Tibial nerve (tissue), 4 donors: ENCODE results near the gene ATP8A2. TPM values are rescaled to one million over a fixed set of nuclear protein-coding genes. Genes with fewer than 3 reads are reported as not detected.

Experiments
- DNase-seq, 2 donors: peaks; one replicate each; pipeline ENCODE4 v3.0.0-alpha.2; 2019; ENCODE audit warnings: low spot score in 2 of 2
- H3K27ac ChIP-seq, 4 donors: fragments of 200-600 bp; sonication (generic) in 3 of 4; one replicate each; pipeline ENCODE4 v1.5.1; 2017 to 2019; ENCODE audit warnings: mild to moderate bottlenecking in 1 of 4
- H3K27me3 ChIP-seq, 2 donors: fragments of 200-600 bp; sonication (generic) in 1 of 2; one replicate each; pipeline versions ENCODE4 v1.5.1 to v1.6.0; 2017 to 2019
- H3K36me3 ChIP-seq, 3 donors: fragments of 200-600 bp; sonication (generic); one replicate each; pipeline ENCODE4 v1.5.1; 2018 to 2019
- H3K4me1 ChIP-seq, 4 donors: fragments of 200-600 bp; sonication (generic) in 3 of 4; one replicate each; pipeline ENCODE4 v1.5.1; 2017 to 2019
- H3K4me3 ChIP-seq, 4 donors: fragments of 200-600 bp; sonication (generic) in 3 of 4; one replicate each; pipeline ENCODE4 v1.5.1; 2017 to 2019; ENCODE audit warnings: mild to moderate bottlenecking in 1 of 4, moderate library complexity in 1 of 4
- H3K9me3 ChIP-seq, 4 donors: fragments of 200-600 bp; sonication (generic) in 3 of 4; one replicate each; pipeline ENCODE4 v1.5.1; 2017 to 2019
- CTCF ChIP-seq, 5 experiments: fragments of 200-600 bp in 3 of 5; fragments of 450-650 bp in 2 of 5; sonication (generic) in 3 of 5; IDR thresholded peaks; one replicate each; pipeline ENCODE4 v1.5.1; 2016 to 2019; ENCODE audit warnings: antibody characterized with exemption in 5 of 5, mild to moderate bottlenecking in 3 of 5, moderate library complexity in 2 of 5
- EP300 ChIP-seq, 2 donors: sonication (generic); formaldehyde crosslinking; IDR thresholded peaks; one replicate each; pipeline ENCODE4 v1.6.1; 2017; ENCODE audit warnings: antibody characterized with exemption in 2 of 2, mild to moderate bottlenecking in 1 of 2
- POLR2A ChIP-seq, 2 donors: fragments of 450-650 bp; IDR thresholded peaks; one replicate each; pipeline ENCODE4 v1.6.1; 2017; ENCODE audit warnings: antibody characterized with exemption in 2 of 2, mild to moderate bottlenecking in 2 of 2, moderate library complexity in 2 of 2
- WGBS, 2 donors: methylation state at CpG; one replicate each; pipeline ENCODE4 v1.1.5; 2018; 5-methylcytosine and 5-hydroxymethylcytosine counted together
- total RNA-seq, 4 donors: library from RNA; depleted of rRNA; stranded (reverse); fragments of >200 nt; gene quantifications; one replicate each; pipeline ENCODE4 v1.1.0, GENCODE V29; 2016

Gene ATP8A2
- total RNA-seq: 1 to 10 TPM in 1 of 4 donors, under 1 TPM in 3; 0.30 to 1.7 (median 0.61) TPM

DNA sequence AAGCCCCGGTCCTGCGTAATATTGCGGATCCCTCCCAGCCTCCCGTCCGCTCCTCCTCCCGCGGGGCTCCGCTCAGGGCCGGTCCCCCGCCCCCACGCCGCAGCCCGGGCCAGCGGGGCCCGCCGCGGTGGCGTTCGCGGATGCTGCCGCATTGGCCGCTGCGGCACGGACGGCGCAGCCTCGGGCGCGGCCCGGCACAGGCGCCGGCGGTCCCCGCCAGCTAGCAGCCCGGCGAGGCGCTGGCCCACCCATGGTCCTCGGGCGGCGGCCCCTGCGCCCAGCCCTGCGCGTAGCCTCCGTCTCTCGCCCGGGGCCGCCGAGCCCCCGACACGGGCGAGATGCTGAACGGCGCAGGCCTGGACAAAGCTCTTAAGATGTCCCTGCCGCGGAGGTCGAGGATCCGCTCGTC lies at the start of gene ATP8A2:
TSS of gene ATP8A2 (plus strand) at position 100 of the 409 bp plus-strand sequence. CDS start at position 339, 239 bp downstream.
- Histone ChIP-seq H3K4me3 (peak within 1 kb of the TSS in 3 of 4 donors; percentile 3 to 46 (median 21)), H3K36me3 (no peaks in the 10 kb centered on the region), H3K9me3 (no peaks in the 10 kb centered on the region), H3K27me3 (peaks cover 0 to 63% of the 10 kb centered on the region in 2 donors), H3K27ac (no peak within 1 kb of the TSS), H3K4me1 (peaks cover 0 to 8% (median 0%) of the 10 kb centered on the region in 4 donors)
- no peak for TF ChIP-seq CTCF (IDR thresholded peaks at IDR 0.05)
- TF ChIP-seq EP300 (IDR thresholded peaks at IDR 0.05): no peak
- TF ChIP-seq POLR2A (IDR thresholded peaks at IDR 0.05): no peak
- 1% methylated on average over 51 of the region's 58 CpGs; no CpG with 5 or more reads in 1 of the 2 donors for WGBS, 2 donors
- DNase-seq: no peak

DNA sequence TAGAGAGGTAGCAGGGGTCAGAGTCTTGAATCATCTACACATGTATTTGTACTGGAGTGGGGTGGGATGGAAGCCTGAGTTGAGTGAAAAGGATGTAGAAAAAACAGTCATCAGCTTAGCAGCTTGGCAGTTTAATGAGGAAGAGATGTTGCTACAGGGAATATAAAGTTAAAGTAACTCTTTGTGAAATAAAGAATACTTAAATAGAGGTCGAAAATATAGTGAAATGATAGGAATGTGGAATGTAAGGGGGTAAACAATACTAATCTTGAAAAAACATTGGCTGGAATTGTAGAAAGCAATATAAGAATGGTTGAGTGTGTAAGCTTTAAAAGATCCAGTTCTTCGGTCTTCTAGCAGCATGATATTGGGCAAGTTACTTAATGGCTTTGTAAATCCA lies 47.7 kb upstream of the ATP8A2 start:
- no peak overlapping the region for H3K4me3 ChIP-seq
- TF ChIP-seq EP300 (IDR thresholded peaks at IDR 0.05): no peak
- no peak for TF ChIP-seq POLR2A (IDR thresholded peaks at IDR 0.05)
- TF ChIP-seq CTCF (IDR thresholded peaks at IDR 0.05): no peak
- H3K27ac ChIP-seq: no peak overlapping the region
- H3K9me3 ChIP-seq: no peaks in the 10 kb centered on the region
- H3K36me3 ChIP-seq: peaks cover 0 to 86% (median 26%) of the 10 kb centered on the region in 3 donors
- no peak for DNase-seq
- no peaks in the 10 kb centered on the region for H3K27me3 ChIP-seq
- H3K4me1 ChIP-seq: no peaks in the 10 kb centered on the region
- 48 to 49% methylated on average over 2 of the region's 2 CpGs for WGBS, 2 donors

GRCh38 chr13:25329706-25330105 lies 42.1 kb upstream of the ATP8A2 start:
- peaks cover 0 to 85% (median 21%) of the 10 kb centered on the region in 3 donors for H3K36me3 ChIP-seq
- H3K4me3 ChIP-seq: no peak overlapping the region
- 88 to 97% methylated on average over 4 of the region's 4 CpGs for WGBS, 2 donors
- H3K4me1 ChIP-seq: no peaks in the 10 kb centered on the region
- no peak for TF ChIP-seq EP300 (IDR thresholded peaks at IDR 0.05)
- no peak for TF ChIP-seq POLR2A (IDR thresholded peaks at IDR 0.05)
- no peak for TF ChIP-seq CTCF (IDR thresholded peaks at IDR 0.05)
- no peak overlapping the region for H3K27ac ChIP-seq
- H3K27me3 ChIP-seq: no peaks in the 10 kb centered on the region
- DNase-seq: no peak
- H3K9me3 ChIP-seq: no peaks in the 10 kb centered on the region

- Histone ChIP-seq H3K27me3 (no peaks in the 10 kb centered on the region), H3K4me3 (no peak overlapping the region), H3K36me3 (peaks cover 0 to 76% (median 15%) of the 10 kb centered on the region in 3 donors), H3K9me3 (no peaks in the 10 kb centered on the region), H3K27ac (no peak overlapping the region), H3K4me1 (no peaks in the 10 kb centered on the region)
- no peak for DNase-seq
- TF ChIP-seq EP300 (IDR thresholded peaks at IDR 0.05) (no peak), POLR2A (IDR thresholded peaks at IDR 0.05) (no peak), CTCF (IDR thresholded peaks at IDR 0.05) (no peak)
- 75 to 84% methylated on average over 1 of the region's 1 CpG for WGBS, 2 donors
These were observed 41.2 kb upstream of the ATP8A2 start for GRCh38 chr13:25330541-25330940.

GRCh38 chr13:25335856-25336255 lies 35.9 kb upstream of the ATP8A2 start:
- 56 to 58% methylated on average over 3 of the region's 3 CpGs for WGBS, 2 donors

More at GRCh38 chr13:25335856-25336255, 35.9 kb upstream of the ATP8A2 start:
- no peaks in the 10 kb centered on the region for H3K27me3 ChIP-seq
- TF ChIP-seq CTCF (IDR thresholded peaks at IDR 0.05): no peak
- TF ChIP-seq POLR2A (IDR thresholded peaks at IDR 0.05): no peak
- TF ChIP-seq EP300 (IDR thresholded peaks at IDR 0.05): no peak
- DNase-seq: no peak
- H3K9me3 ChIP-seq: no peaks in the 10 kb centered on the region
- H3K4me1 ChIP-seq: no peaks in the 10 kb centered on the region
- no peak overlapping the region for H3K4me3 ChIP-seq
- H3K36me3 ChIP-seq: peaks cover 0 to 53% (median 6%) of the 10 kb centered on the region in 3 donors
- H3K27ac ChIP-seq: no peak overlapping the region
